B cell (primary cell): Measurements from ENCODE around the gene TFDP1. TPM values are rescaled to one million over a fixed set of nuclear protein-coding genes. Genes with fewer than 3 reads are reported as not detected.

Experiments used
- ATAC-seq: fragments of 200-7000 bp; cut with Tn5 transposase; one replicate; pipeline ENCODE4 v1.10.0; 2021; ENCODE audit warnings: low read depth, mild to moderate bottlenecking, moderate number of reproducible peaks, moderate library complexity
- CTCF ChIA-PET: fragments of 350-600 bp; sonication (Branson Sonifier 250); formaldehyde crosslinking; loops from one replicate; lab custom pipeline; 2021; ENCODE audit warnings: antibody characterized with exemption, inconsistent platforms; lab: Charles Lee
- POLR2A ChIA-PET: fragments of 350-600 bp; sonication (Branson Sonifier 250); formaldehyde crosslinking; loops from one replicate; lab custom pipeline; 2021; ENCODE audit warnings: antibody characterized with exemption; lab: Charles Lee
- DNase-seq: peaks from one replicate; pipeline ENCODE4 v3.0.0; 2013
- H2AFZ ChIP-seq: 2 replicates; pipeline ENCODE4 v1.6.1; 2012; ENCODE audit warnings: mild to moderate bottlenecking, low read depth, low read length; ENCODE audit not compliant: insufficient read depth, poor library complexity, severe bottlenecking
- H3K27ac ChIP-seq, 2 donors: 1 replicate in 1 of 2; 2 replicates in 1 of 2; pipeline ENCODE4 v1.5.1; 2012 to 2013; ENCODE audit warnings: low read length in 2 of 2, mild to moderate bottlenecking in 2 of 2, moderate library complexity in 1 of 2
- H3K27me3 ChIP-seq, 4 experiments: fragments of 200-600 bp in 1 of 4; sonication (generic) in 1 of 4; replicated peaks in 1 of 4; 1 replicate in 2 of 4; 2 replicates in 2 of 4; pipeline versions ENCODE4 v1.6.1 to v1.7.0; 2013 to 2016; ENCODE audit warnings: low read length in 3 of 4, mild to moderate bottlenecking in 2 of 4, mixed read lengths in 1 of 4, moderate library complexity in 1 of 4; ENCODE audit not compliant: insufficient read depth in 4 of 4, control insufficient read depth in 3 of 4; ENCODE audit errors: control extremely low read depth in 1 of 4
- H3K36me3 ChIP-seq, 2 experiments: replicated peaks in 1 of 2; 1 replicate in 1 of 2; 2 replicates in 1 of 2; pipeline versions ENCODE4 v1.6.1 to v1.7.1; 2013; ENCODE audit warnings: low read length in 1 of 2; ENCODE audit not compliant: insufficient read depth in 2 of 2, control insufficient read depth in 1 of 2; ENCODE audit errors: control extremely low read depth in 1 of 2, extremely low read depth in 1 of 2
- H3K4me1 ChIP-seq, 2 donors: fragments of 200-600 bp in 1 of 2; sonication (generic) in 1 of 2; 1 replicate in 1 of 2; 2 replicates in 1 of 2; pipeline versions ENCODE4 v1.5.1 to v1.6.1; 2013 to 2017; ENCODE audit warnings: low read length in 2 of 2; ENCODE audit not compliant: control insufficient read depth in 2 of 2, insufficient read depth in 2 of 2
- H3K4me2 ChIP-seq: replicated peaks from 2 replicates; pipeline ENCODE3; 2012; ENCODE audit warnings: mild to moderate bottlenecking, low read depth, low read length; ENCODE audit not compliant: poor library complexity, severe bottlenecking
- H3K4me3 ChIP-seq, 5 experiments: fragments of 200-600 bp in 1 of 5; sonication (generic) in 1 of 5; 1 replicate in 3 of 5; 2 replicates in 2 of 5; pipeline versions ENCODE4 v1.5.1 to v1.7.0; 2011 to 2016; ENCODE audit warnings: low read length in 4 of 5, mild to moderate bottlenecking in 4 of 5, low read depth in 2 of 5, control low read depth in 1 of 5, moderate library complexity in 1 of 5; ENCODE audit not compliant: insufficient read depth in 1 of 5; ENCODE audit errors: control extremely low read depth in 1 of 5, extremely low read depth in 1 of 5
- H3K79me2 ChIP-seq: fragments of 200-600 bp; sonication (generic); one replicate; pipeline ENCODE4 v1.6.0; 2016; ENCODE audit warnings: low read length; ENCODE audit not compliant: control insufficient read depth, insufficient read depth
- H3K9ac ChIP-seq: fragments of 200-600 bp; sonication (generic); 2 replicates; pipeline ENCODE4 v1.6.1; 2017; ENCODE audit warnings: mild to moderate bottlenecking, low read length, moderate library complexity
- H3K9me3 ChIP-seq, 3 donors: one replicate each; pipeline versions ENCODE4 v1.6.1 to v1.7.1; 2013; ENCODE audit warnings: low read length in 2 of 3; ENCODE audit not compliant: control insufficient read depth in 2 of 3, insufficient read depth in 1 of 3; ENCODE audit errors: control extremely low read depth in 1 of 3
- H4K20me1 ChIP-seq: 2 replicates; pipeline ENCODE4 v1.6.0; 2012; ENCODE audit warnings: mild to moderate bottlenecking, low read length; ENCODE audit not compliant: insufficient read depth, control insufficient read depth, poor library complexity, severe bottlenecking
- H3K27ac Mint-ChIP-seq: one replicate; pipeline ENCODE4 v1.8.0; 2021; ENCODE audit warnings: mixed read lengths
- H3K27me3 Mint-ChIP-seq: one replicate; pipeline ENCODE4 v1.8.0; 2021; ENCODE audit warnings: mixed read lengths
- H3K4me1 Mint-ChIP-seq: one replicate; pipeline ENCODE4 v1.8.0; 2021; ENCODE audit warnings: mixed read lengths
- H3K4me3 Mint-ChIP-seq: one replicate; pipeline ENCODE4 v1.8.0; 2021; ENCODE audit warnings: mixed read lengths
- H3K9me3 Mint-ChIP-seq: one replicate; pipeline ENCODE4 v1.8.0; 2022; ENCODE audit warnings: mixed read lengths; ENCODE audit not compliant: insufficient read depth
- CTCF ChIP-seq: fragments of 200-600 bp; IDR thresholded peaks from one replicate; pipeline ENCODE4 v1.8.0; 2022; ENCODE audit warnings: antibody characterized with exemption, mild to moderate bottlenecking
- EZH2 ChIP-seq: IDR thresholded peaks from 2 replicates; pipeline ENCODE4 v1.6.1; 2012; ENCODE audit warnings: borderline replicate concordance, low read depth, mild to moderate bottlenecking, moderate library complexity, low read length; ENCODE audit not compliant: insufficient read depth, poor library complexity, severe bottlenecking
- WGBS: methylation state at CpG from one replicate; pipeline ENCODE4 v1.1.5; 2013; ENCODE audit warnings: missing lambda C conversion rate; ENCODE audit not compliant: insufficient coverage; 5-methylcytosine and 5-hydroxymethylcytosine counted together
- intact Hi-C: fragments of 100-400 bp; cut with micrococcal nuclease; formaldehyde crosslinking; loops from one replicate; pipeline ENCODE4 v1.10.0; 2022
- polyA plus RNA-seq: library from polyadenylated mRNA; depleted of rRNA; stranded (reverse); fragments of >200 nt; gene quantifications from 2 replicates; pipeline ENCODE4 v1.2.3, GENCODE V29; 2012
- total RNA-seq, 2 donors: library from RNA; stranded (reverse); fragments of 120-200 nt in 1 of 2; gene quantifications; 1 replicate in 1 of 2; 2 replicates in 1 of 2; pipeline versions ENCODE4 v1.2.3 to v1.2.4, GENCODE V29; 2013 to 2022

The TFDP1 gene
- total and polyA plus RNA-seq, 2 donors (not counting 1 experiment from before 2014, with no cell fraction given) = 19.1 to 31.1 TPM

GRCh38 chr13:113650275-113650674, 65.7 kb downstream of the TFDP1 start:
- H3K4me3 ChIP-seq = no peak overlapping the region
- no peak for TF ChIP-seq CTCF
- no peak for TF ChIP-seq EZH2

GRCh38 chr13:113650731-113651148, 66.2 kb downstream of the TFDP1 start:
- Histone ChIP-seq H3K4me1 (no peaks in the 10 kb centered on the region), H3K9me3 (no peaks in the 10 kb centered on the region), H3K27me3 (no peaks in the 10 kb centered on the region), H2AFZ (no peak overlapping the region), H3K79me2 (no peaks in the 10 kb centered on the region), H3K27ac (no peak overlapping the region), H3K9ac (no peak overlapping the region), H3K36me3 (no peaks in the 10 kb centered on the region), H4K20me1 (no peaks in the 10 kb centered on the region), H3K4me3 (no peak overlapping the region), H3K4me2 (no peak overlapping the region)
- ChIA-PET POLR2A (no interaction called here), CTCF (no interaction called here)
- WGBS = 99% methylated on average over 13 of the region's 16 CpGs
- no peak overlapping the region for H3K4me3 Mint-ChIP-seq
- TF ChIP-seq CTCF = no peak
- ATAC-seq (no peak), DNase-seq (no peak)
- no peaks in the 10 kb centered on the region for H3K27me3 Mint-ChIP-seq
- no peaks in the 10 kb centered on the region for H3K9me3 Mint-ChIP-seq
- peaks cover 13% of the 10 kb centered on the region for H3K4me1 Mint-ChIP-seq
- H3K27ac Mint-ChIP-seq = no peak overlapping the region
- intact Hi-C loops = no loop called here

More at GRCh38 chr13:113650275-113650674, 65.7 kb downstream of the TFDP1 start:
- Mint-ChIP-seq H3K27ac (no peak overlapping the region), H3K4me1 (peaks cover 13% of the 10 kb centered on the region), H3K27me3 (no peaks in the 10 kb centered on the region), H3K9me3 (no peaks in the 10 kb centered on the region), H3K4me3 (no peak overlapping the region)
- H4K20me1 ChIP-seq = no peaks in the 10 kb centered on the region
- 78% methylated on average over 5 of the region's 15 CpGs for WGBS
- CTCF ChIA-PET = no interaction called here
- H3K36me3 ChIP-seq = no peaks in the 10 kb centered on the region
- H3K4me2 ChIP-seq = no peak overlapping the region
- H3K27me3 ChIP-seq = no peaks in the 10 kb centered on the region
- no peak overlapping the region for H3K27ac ChIP-seq
- POLR2A ChIA-PET = no interaction called here
- ATAC-seq (no peak), DNase-seq (no peak)
- intact Hi-C loops = no loop called here
- no peaks in the 10 kb centered on the region for H3K79me2 ChIP-seq
- no peak overlapping the region for H2AFZ ChIP-seq
- no peak overlapping the region for H3K9ac ChIP-seq
- H3K4me1 ChIP-seq = no peaks in the 10 kb centered on the region
- no peaks in the 10 kb centered on the region for H3K9me3 ChIP-seq
